ENCODE data around the gene SBNO2. TPM values are rescaled to one million over a fixed set of nuclear protein-coding genes. Genes with fewer than 3 reads are reported as not detected.

SBNO2 gene
- polyA plus RNA-seq, 3 donors = 0.71 to 75.0 (median 2.6) TPM

GRCh38 chr19:1069009-1069779, 104.9 kb downstream of the SBNO2 start:
- Mint-ChIP-seq H3K9me3 (no peaks in the 10 kb centered on the region), H3K27me3 (ENCODE audit: low read depth in 3 of 3) (peaks cover 0 to 3% (median 1%) of the 10 kb centered on the region in 3 donors), H3K27ac (peak overlapping the region; percentile 92 to 98 (median 92)), H3K36me3 (peaks cover 30 to 54% of the 10 kb centered on the region in 2 donors), H3K4me1 (peaks cover 68% of the 10 kb centered on the region), H3K4me3 (peak overlapping the region; percentile 90)
- H3K4me1 ChIP-seq (ENCODE audit: control insufficient read depth in 1 of 2, insufficient read depth in 2 of 2, low read length in 2 of 2) = peaks cover 73 to 89% of the 10 kb centered on the region in 2 donors
- no peaks in the 10 kb centered on the region for H3K9me3 ChIP-seq (replicated peaks in 1 of 2; ENCODE audit: control insufficient read depth in 1 of 2, insufficient read depth in 1 of 2, low read length in 2 of 2)
- H3K27me3 ChIP-seq (ENCODE audit: control insufficient read depth in 2 of 2, insufficient read depth in 2 of 2, low read length in 2 of 2) = no peaks in the 10 kb centered on the region
- H3K36me3 ChIP-seq (replicated peaks in 1 of 2; ENCODE audit: control insufficient read depth in 1 of 2, insufficient read depth in 2 of 2, low read length in 2 of 2) = peaks cover 38 to 39% of the 10 kb centered on the region in 2 donors
- peak overlapping the region; percentile 97 for H3K9ac ChIP-seq (ENCODE audit: insufficient read depth, low read length, poor library complexity, severe bottlenecking)
- DNase-seq = peak; percentile 94 to 95 (median 95)
- peak overlapping the region; percentile 79 to 93 for H3K27ac ChIP-seq (ENCODE audit: low read depth in 1 of 2, low read length in 2 of 2)
- no peak for TF ChIP-seq CTCF (IDR thresholded peaks at IDR 0.05)
- no peak overlapping the region for H2AFZ ChIP-seq (ENCODE audit: insufficient read depth, low read depth, low read length, poor library complexity, severe bottlenecking)
- intact Hi-C loops (cut with micrococcal nuclease) = loop anchor here (1.0 to 5.0 kb wide), 3 partner anchors 8 to 47 kb away; partner anchors contain the start of genes GPX4 (in 2 of the 2), RNU6-2 (in 1 of the 2) and TMEM259 (in 1 of the 2)
- H4K20me1 ChIP-seq (ENCODE audit: insufficient read depth, low read length) = peaks cover 76% of the 10 kb centered on the region
- H3K4me2 ChIP-seq (replicated peaks; ENCODE audit: extremely low read depth, low read length, poor library complexity, severe bottlenecking) = peak overlapping the region; percentile 99
- H3K4me3 ChIP-seq (replicated peaks in 1 of 3; ENCODE audit: low read depth in 2 of 3, low read length in 3 of 3) = peak overlapping the region; percentile 93 to 100 (median 98)
- 5% methylated on average over 20 of the region's 25 CpGs for WGBS (ENCODE audit: insufficient coverage)
- H3K79me2 ChIP-seq (ENCODE audit: insufficient read depth, low read length) = peaks cover 78% of the 10 kb centered on the region
